A204.1 (cell line): ENCODE results near the gene ARID3C.
A peak's percentile ranks its signal among the peaks of the same experiment; 100 is the strongest.

Source experiments
- FAIRE-seq: peaks from 2 replicates; lab custom pipeline; 2012; peaks lifted over from hg19 to GRCh38; lab: Jason Lieb, UNC

The ARID3C gene

GRCh38 chr9:34628656-34629490 is at the start of gene ARID3C:
ARID3C (minus strand) TSS chr9:34629066; CDS start chr9:34628014, 1,052 bp downstream.
- no peak for FAIRE-seq

DNA sequence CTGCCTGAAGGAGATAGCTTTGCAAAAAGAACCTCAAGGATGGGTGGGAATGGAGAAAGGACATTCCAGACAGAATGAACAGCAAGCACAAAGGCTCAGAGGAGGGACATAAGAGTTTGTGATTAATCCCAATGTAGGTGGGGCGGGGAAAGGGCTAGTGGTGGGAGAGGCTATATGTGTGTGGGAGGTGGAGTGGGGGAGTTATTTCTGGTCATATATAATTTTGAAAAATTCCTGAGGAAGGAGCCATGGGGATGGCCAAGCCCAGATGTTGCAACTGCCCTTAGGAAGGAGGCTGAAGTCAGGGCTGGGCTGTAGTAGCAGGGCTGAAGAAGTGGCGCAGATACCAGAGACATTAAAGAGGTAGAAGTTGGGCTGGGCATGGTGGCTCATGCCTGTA is 47.0 kb upstream of the ARID3C start:
- FAIRE-seq: no peak

DNA sequence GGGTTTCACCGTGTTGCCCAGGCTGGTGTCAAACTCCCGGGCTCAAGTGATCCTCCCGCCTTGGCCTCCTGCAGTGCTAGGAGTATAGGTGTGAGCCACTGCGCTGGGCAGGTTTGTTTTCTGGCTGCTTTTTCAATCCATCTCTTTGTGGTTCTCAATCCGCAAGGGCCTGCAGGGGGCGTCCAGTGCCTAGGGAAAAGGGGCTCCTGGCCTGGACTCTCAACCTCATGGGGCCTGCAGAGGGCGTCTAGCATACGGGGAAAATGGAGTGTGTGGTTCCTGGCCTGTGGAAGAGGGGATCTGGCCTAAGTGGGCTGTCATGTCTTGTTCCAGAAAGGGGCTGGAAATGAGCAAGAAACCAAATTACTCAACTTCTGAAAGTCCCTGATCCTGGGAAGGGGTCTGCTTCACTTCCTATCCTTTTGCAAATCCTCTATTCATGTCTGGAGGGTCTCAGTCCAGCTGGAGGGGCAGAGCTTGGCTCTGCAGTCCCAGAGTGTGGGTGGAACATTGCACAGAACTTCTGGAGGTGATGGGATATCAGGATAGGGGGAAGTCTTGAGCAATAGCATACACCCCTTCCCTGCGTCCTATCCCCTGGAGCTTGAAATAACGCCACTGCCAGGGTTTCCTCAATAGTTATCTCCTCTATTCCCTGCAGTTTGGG is 46.3 kb upstream of the ARID3C start:
- FAIRE-seq: no peak

DNA sequence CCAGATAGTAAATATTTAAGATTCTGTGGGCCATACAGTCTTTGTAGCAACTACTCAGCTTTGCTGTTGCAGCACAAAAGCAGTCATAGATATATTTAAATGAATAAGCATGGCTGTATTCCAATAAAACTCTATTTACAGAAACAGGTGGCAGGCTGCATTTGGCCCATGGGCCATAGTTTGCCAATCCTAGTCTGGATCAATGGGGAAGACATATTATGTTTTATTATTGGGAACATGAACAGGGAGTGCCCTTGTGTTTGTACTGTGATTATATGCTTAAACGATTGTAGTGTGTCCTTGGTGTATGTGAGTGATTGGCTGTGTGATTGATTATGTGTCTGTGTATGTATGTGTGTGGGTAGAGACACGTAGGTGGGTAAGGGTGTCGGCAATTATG is 45.6 kb upstream of the ARID3C start:
- no peak for FAIRE-seq

DNA sequence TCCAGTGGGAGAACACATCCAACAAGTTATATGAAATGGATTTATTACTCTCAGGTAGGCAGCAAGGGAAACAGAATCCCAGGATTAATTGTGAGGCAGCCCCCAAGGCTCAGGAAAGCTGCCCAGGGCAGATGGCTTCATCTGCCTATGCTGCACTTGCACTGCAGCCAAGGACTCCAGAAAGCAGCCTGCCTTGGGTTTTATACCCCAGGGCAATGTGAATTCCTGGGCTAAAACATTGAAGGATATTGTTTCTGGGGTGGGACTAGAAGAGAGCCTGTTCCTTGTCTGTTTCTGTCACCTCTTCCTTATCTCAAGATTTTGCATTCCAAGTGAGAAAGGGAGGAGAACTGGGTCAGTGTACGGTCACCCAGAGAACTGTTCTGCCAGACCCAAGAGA is 42.4 kb upstream of the ARID3C start:
- no peak for FAIRE-seq

DNA sequence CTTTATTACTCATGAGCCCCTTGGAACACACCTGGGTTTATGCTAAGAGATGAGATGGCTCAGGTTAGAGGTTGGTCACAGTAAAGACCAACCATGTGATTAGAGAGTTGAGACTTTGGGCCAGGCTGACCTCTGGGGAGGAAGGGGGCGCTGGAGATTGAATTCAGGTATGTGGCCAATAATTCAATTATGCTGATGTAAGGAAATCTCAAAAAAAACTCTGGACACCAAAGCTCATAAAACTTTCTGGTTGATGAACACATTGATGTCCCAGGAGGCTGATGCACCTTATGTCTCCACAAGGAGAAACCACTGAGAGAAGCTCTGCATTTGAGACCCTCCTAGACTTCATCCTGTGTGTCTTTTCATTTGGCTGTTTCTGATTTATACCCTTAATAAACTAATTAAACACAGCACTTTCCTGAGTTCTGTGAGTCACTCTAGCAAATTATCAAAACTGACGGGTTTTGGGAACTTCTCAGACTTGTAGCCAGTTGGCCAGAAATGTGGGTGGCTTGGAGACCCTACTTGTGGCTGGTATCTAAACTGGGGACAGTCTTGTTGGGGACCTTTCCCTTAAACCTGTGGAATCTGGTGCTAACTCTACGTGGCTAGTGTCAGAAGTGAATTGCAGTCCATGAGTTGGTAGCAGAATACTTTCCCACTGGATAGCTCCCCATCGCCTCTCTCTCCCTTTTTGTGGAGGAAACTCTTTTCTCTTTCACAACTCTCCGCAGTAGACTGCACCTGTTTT is 41.1 kb upstream of the ARID3C start:
- FAIRE-seq: no peak

DNA sequence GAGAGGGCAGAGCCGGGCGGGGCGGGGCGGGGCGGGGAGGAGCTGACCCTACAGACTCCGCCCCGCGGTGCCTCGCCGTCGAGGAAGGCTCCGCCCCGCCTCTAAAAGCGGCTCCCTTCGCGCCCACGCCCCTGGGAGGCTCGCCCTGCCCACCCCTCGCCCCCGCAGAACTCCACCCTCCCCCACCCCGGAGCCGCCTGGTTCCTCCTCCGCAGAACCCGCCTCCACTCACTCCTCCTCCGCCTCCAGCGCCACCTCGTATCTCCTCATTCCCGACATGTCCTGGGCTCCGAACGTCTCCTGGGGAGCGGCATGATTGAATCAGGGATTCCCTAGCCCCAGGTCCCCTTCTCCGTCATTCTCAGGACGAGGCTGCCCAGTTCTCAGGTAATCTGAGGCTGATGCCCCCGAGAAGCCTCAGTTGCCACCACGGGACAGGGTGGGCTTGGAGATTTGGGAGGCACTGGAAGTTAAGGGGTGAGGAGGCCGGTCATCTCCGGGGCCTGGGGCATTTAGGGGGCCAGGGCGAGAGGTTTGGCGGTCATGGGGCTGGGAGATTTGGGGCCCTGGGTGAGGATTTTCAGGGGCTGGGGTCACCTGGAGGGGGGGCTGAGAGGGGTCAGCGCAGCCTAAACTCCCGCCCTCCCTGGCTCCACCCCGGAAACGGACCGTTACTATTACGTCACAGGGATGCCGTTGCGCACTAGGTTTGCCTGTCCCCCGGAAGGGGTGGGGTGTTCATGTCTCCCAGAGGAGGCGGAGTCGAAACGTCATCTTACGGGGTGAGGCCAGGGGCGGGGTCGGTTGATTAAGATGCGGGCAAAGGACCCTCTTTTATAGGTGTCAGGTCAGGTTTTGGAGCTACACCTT is 36.8 kb upstream of the ARID3C start:
- FAIRE-seq: peak; percentile 73

GRCh38 chr9:34665067-34665380 is 36.2 kb upstream of the ARID3C start:
- no peak for FAIRE-seq

DNA sequence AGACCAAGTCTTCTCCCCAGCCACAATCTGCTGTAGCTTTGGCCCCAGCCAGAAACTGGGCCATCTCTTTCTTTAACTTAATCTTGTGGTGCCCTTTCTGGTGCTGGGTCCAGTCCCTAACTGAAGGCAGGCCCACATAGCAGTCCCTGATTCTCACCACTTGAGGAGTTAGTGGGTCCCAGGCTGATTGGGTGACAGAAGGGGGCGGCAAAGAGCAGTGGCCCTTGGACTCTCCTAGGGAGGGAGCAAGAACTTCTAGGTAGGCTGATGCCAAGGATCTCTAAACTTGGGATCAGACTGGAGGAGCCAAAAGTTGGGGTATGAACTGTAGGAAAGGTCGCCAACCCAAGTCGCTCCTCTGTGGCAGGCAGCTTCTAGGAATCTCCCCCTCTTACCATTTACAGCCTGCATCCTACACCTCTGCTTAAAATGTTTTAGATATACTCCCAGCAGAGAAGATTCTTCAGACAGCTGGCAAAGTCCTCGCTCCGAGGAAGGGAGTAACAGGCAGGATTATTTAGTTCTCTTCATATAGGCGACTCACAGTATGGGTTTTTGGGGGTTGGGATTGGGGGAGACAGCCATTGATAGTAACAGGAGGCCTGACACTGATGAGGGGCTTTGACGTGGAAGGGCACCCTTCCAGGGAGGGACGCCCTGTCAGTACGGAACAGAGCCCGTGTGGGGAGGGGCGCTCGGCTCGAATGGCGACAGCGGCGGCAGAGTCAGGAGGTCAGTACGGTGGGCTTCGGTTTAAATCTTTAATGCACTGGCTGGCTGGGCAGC is 35.6 kb upstream of the ARID3C start:
- no peak for FAIRE-seq

GRCh38 chr9:34663303-34663605 is 34.4 kb upstream of the ARID3C start:
- FAIRE-seq: no peak

GRCh38 chr9:34662526-34663302 is 33.8 kb upstream of the ARID3C start, which contains the start of gene CCL27:
CCL27 (minus strand) TSS chr9:34662657; CDS start chr9:34662633, 24 bp downstream.
- FAIRE-seq: no peak

DNA sequence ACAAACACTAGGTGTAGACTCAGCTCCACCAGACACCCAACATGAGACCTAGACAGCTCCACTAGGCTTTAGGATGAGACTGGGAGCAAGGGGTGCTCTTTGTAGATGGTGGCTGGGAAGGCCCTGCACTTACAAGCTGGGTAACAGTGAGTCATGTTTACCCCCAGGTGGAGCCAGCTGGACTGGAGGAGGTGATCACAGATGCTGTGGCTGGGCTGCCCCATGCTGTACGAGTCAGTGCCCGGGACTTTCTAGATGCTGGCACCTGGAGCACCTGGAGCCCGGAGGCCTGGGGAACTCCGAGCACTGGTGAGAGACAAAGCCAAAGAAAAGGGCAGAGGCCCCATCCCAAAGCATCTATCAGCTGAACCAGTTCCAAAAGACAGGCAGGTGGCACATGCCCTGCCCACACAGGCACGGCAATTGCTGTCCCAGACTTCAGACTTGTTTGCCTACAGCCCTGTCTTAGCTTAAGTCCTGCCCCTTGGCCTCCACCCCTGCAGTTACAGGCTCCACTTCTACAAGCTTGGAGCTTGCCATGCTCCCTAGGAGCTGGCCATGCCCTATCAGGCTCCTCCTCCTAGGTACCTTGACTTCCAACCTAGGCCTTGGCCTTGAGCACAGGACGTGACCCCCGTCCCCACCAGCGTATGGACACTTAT is 30.9 kb upstream of the ARID3C start:
- FAIRE-seq: no peak

GRCh38 chr9:34658461-34658860 is 29.6 kb upstream of the ARID3C start:
- no peak for FAIRE-seq

GRCh38 chr9:34656992-34657391 is 28.1 kb upstream of the ARID3C start:
- no peak for FAIRE-seq

DNA sequence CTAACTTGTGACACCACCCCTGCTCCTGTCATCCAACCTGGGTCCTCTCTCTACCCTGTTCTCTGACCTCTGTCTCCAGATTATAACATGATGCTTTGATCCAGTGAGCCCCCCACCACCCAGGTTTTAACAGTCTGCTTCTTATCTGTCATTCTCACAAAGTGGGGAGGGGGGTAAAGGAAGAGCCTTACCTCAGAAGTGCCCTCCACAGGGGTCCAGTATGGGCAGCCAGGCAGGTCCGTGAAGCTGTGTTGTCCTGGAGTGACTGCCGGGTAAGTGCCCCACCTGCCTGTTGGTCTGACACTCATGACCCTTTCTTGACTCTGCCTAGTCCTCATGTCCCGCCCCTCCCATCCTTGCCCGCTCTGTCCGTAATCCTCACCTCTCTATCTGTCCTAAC is 26.5 kb upstream of the ARID3C start:
- FAIRE-seq: no peak

- FAIRE-seq: no peak
These were observed 25.6 kb upstream of the ARID3C start for GRCh38 chr9:34654323-34655051.

DNA sequence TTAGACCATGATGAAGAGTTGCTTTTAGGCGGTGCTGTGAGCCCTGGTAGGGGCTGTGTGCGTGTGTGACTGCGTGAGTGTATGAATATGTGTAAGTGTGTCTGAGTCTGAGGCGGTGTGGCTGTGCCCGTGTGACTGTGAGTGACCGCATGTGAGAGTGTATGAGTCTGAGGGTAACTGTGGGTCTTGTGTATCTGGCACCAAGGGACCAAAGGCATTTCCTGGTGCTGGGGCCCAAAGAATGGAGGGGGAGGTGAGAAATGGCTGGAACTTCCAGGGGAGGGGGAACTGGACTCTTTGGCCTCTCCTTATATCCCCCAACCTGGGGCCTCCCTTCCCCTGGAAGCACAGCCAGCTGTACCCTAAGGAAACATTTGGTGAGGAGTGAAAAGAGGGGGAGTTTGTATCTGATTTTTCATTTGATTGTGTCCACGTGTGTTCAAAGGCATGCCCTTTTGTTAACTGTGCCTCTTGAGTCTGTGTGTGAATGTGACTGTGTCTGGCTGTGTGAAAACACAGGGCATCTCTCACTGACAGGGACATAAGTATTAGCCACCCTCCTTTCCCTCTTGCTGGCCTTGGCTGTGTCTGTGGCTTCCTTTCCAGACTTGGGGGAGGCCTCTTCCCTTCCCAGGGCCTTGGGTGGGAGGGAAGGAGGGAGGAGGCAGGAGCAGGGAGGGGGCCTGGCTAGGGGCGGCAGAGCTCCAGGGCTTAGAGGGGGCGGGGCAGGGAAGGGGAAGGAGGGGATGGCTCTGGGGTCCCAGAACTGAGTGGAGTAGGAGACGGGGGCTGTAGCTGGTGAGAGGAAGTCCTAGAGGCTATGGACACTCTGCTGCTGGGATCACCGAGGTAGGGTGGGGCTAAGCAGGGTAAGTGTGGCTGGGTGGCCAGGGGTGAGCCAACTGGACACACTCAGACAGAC is 24.5 kb upstream of the ARID3C start:
- no peak for FAIRE-seq

DNA sequence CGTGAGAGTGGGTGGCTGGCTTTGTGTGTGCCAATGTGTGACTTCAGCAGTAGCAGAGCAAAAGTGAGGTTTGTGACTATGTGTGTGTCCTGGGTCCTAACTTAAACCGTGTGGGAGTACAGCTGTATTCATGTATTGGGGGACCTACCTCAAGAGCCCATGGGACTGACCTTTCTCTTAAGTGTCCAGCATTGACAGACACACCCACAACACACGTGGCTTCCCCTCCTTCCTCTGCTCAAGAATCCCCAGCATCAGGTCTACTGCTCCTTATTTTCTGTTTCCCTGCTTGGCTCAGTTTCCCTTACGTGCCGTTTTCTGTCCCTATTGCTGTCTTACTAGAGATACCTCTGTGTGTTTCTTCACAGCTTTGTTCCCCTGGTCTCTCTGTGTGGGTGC is 23.7 kb upstream of the ARID3C start:
- no peak for FAIRE-seq
